HG02973 (cell line): ENCODE results near the gene CTPS2.
"Not testable (repeated sequence)": the region's sequence is repeated elsewhere in the genome, so short reads cannot be mapped to it uniquely, and the experiment has no call there.

Experiments used
- ATAC-seq: cut with Tn5 transposase; IDR thresholded peaks from one replicate; pipeline ENCODE4 v1.9.1; 2021; ENCODE audit warnings: moderate library complexity; ENCODE audit not compliant: unreplicated experiment

The CTPS2 gene

DNA sequence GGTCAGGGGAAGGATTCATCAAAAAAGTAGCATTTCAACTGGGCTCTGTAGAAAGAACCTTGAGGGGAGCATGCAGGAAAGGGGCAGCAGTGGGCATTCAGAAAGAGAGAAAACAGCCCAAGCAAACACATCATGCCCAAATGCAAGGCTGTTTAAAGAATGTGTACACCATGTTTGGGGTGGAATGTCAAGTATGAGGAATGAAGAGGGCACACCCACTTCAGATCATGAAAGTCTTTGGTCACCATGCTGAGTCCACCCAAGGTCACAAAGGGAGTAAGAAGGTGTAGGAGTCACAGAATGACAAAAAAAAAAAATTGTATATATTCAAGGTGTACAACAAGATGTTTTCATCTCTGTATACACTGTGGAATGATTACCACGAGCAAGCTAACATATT lies 53.1 kb downstream of the CTPS2 start:
- ATAC-seq, result no peak

DNA sequence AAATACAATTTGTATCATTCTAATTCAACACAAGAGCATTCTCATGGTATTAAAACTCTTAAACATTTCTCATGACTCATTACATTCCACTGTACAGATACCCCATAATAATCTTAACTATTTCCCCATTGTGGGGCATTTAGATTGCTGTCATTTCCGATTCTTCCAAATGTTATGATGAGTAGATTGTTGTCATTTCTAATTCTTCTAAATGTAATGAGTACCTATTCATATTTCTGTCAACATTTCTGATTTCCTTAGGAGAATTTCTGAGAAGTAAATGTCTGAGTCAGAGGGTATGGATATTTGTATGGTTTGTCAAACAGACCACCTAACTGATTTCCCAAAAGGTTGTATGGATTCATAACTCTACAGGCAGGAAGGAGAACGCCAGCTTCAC lies 54.2 kb downstream of the CTPS2 start:
- ATAC-seq, result no peak

DNA sequence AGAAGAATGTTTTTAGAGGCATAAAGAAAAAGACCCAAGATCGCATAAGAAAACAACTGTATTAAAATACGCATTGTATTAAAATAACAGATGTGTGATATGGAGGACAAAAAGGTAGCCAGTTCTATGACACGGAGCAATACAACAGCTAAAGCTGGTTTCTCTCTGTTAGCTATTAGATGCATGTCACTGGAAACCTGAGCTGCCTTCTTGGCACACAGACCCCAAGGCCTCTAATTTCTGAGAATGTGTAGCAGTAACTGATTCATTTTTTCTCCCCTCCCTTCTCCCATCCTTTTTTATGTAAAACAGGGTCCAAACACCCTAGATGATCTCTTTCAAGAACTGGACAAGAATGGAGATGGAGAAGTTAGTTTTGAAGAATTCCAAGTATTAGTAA lies 58.4 kb downstream of the CTPS2 start:
- no peak for ATAC-seq

DNA sequence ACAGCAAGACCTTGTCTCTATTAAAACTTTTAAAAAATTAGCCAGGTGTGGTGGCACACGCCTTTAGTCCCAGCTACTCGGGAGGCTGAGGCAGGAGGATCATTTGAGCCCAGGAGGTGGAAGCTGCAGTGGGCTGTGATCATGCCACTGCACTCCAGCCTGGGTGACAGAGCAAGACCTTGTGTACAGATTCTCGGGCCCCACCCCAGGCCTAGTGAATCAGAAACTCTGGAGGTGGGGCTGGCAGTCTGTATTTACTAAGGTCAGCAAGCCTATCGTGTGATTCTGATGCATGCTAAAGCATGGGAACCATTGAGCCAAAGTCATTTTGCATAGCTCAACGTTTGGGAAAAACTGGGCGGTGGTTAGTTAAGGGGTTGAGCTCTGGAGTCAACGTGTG lies 59.0 kb downstream of the CTPS2 start:
- no peak for ATAC-seq

DNA sequence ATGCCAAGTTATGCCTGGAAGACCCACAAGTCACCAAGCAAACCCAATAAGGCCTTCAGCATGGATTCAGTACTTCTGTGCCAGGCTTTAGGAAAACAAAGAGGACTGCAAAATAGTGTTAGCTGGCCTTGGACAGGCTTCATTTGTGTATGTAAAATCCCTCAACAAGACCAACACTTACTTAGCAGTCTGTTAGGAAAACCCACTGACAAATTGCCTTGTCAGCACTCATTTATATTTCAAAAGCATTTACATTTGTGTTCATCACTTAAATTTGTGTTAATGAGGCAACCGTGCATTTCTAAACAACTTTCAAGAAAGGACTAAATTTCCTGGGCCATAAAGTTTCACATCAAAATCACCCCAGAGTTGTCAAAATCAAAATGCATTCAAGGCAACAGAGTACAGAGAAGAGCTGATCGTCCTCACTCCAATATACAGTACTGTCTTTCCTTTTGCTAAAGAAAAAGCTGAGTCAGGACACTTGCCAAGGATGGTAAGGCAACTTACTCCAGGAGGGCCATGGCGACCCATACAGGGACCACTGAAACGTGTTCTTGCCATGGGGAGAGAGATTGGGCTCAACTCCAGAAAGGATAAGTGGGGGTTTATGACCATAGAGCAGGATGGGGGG lies 61.0 kb downstream of the CTPS2 start:
- ATAC-seq, result no peak

DNA sequence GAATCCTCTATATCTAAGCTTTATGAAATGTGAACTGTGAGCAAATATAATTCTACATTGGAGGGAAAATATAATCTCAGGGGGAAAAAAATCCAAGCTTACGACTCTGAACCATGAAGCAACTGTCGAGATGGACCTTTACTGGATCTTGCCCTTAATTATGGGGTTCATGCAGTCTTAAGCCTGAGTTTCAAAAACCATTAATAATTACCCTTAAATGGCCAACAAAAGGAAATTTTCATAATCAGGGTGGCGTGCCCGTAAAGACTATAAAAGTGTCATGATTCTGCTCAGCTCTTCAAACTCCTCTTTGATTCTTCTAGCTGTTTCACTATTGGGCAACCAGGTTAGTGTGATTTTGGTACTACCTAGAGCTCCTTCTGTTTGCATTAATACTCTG lies 62.6 kb downstream of the CTPS2 start, which contains the start of gene S100G:
S100G (plus strand) TSS at position 301 of the 400 bp plus-strand sequence. CDS start 849 bp downstream, outside the sequence.
- ATAC-seq, result no peak

DNA sequence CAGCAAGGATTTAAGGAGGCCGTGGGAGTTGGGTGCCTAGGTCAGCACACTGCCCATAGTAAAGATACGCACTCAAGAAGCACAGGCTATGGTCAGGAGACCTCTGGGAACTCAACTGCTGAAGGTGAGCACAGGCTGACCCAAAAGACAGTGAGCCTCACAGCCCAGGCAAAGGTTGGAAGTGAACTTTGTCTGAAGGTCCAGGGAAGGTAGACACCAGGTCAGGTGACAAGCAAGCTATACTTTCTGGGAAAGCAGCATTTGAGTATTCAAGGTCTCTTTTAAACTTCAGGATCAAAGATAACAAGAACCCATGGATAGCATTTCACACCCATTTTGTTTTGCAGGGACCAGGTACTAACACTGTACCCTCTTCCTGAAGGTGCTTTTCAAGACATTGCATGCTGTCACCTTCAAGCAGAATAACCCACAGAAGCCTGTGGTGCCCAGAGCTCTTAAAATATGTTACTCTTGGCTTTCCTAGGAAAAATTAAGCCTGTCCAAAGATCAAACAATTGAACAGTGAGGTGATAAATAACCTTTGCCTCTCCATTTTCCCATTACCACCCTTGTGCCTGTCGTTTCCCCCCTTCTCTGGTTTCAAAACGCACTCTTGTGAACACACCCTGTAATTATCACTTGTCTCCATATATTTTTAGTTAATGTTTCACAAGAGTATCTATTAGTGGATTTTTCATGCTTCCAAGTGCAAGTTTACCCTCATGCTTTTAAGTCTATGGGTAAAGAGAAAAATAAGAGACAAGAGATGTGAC lies 65.9 kb downstream of the CTPS2 start:
- no peak for ATAC-seq

DNA sequence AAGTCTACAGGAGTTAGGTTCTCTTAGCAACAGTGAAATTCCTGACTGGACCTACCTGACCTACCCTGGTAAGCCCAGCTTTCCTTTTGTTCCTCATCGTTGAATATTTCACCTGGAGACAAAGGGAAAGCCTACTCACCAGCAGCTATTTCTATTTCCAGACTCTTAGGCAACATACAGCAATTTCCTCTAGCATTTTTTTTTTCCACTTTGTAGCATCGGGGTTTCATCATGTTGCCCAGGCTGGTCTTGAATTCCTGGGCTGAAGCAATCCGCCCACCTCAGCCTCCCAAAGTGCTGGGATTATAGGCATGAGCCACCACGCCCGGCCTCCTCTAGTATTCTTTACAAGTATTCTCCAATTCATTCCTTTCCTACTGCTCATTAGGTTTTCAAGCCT lies 69.3 kb downstream of the CTPS2 start:
- ATAC-seq, result no peak

DNA sequence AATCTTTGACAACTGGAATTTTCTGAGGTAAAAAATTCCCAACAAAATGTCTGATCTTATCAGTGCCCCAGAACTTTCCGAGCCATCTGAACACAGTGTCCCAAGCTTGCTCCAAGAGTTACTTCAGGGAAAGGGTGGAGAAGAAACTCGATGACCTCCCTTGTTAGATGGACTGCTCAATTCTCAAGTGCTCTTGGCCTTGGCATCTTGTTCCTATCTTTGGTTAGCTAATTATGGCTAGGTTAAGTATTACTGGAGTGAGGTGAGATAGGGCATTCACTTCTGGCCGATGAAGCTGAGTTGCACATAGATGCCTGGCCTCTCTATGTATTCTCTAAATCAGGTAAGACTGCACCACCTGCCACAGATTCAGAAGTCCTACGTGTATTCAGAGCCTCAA lies 71.6 kb downstream of the CTPS2 start:
- no peak for ATAC-seq

DNA sequence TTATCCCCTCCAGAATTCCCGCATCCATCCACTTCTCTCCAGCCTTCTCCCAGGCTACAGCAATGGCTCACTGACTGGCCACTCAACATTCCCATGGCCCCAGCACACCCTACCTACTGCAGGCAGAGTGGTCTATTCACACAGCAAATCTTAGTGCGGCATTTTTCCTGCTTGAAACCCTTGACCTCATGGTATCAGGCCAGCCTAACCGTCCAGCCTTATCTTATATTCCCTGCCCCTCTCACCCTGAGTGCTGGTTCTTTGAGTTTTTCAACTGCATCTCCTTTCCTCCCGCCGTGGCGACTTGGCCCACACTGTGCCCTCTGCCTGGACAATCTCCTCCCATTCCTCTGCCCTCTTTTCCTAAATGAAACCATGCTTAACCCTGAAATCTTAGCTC lies 72.5 kb downstream of the CTPS2 start:
- no peak for ATAC-seq

DNA sequence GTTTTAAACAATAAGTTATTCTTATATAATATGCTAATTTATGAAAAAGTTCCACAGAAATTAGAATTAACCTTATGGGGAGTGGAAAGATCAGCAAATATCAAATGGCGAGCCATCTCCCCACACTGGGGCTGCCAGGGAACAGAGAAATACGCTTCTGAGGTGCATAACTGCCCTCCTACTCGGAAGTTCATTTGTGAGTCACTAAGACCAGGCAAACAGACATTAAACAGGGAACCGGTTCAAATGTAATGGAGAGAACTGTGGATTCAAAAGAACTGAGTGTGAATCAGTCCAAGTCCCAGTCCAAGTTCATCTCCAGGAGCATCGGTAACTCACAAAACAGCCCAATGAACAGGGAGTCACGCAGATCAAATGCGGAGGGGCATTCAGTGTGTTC lies 73.9 kb downstream of the CTPS2 start:
- no peak for ATAC-seq

DNA sequence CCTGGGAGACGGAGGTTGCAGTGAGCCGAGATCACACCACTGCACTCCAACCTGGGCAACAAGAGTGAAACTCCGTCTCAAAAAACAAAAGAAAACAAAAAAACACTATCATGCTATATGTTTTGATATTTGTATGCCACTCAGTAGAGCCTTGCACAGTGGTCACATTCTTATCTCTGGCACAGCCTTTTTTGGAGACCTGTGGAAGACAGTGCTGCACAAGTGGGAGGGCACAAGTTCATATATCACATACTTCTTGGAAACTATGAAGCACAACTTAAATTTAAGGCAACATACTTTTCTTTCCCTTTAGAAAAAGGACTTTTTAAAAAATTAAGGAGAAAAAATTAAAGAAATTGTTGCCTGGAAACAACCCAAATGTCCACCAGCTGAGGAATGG lies 76.9 kb downstream of the CTPS2 start:
- ATAC-seq, result no peak

DNA sequence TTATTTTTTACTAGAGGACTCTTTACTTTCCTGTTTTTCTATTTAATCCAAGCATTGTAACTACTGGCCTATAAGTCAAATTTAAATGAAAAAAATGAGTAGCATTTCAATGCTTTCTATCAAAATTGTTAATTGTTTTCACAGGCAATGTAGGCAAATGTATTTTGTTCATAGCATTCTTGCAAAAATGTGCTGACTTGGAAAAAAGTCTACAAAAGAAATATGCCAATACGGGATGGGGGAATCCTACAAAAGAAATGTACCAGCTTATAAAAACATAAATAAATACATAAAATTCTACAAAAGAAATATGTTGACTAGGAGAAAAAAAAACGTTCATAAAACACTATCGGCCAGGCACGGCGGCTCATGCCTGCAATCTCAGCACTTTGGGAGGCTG lies 77.4 kb downstream of the CTPS2 start:
- ATAC-seq, result no peak

DNA sequence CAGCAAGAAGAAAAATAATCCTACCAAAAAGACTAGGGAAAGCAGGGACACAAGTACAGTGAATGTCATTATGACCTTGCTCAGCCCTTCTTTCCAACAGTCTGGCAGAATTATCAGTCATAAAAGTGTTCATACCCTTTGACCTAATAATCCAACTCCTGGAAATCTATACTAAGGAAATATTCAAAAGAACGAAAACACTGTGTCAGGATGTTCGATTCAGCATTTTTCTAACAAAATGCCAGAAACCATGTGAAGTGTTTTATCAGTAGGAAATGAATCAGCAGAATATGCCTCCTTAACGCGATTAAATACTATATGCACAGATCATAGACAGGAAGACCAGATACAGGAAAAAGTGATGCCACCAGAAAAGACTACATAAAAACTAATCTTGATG lies 78.7 kb downstream of the CTPS2 start:
- no peak for ATAC-seq

DNA sequence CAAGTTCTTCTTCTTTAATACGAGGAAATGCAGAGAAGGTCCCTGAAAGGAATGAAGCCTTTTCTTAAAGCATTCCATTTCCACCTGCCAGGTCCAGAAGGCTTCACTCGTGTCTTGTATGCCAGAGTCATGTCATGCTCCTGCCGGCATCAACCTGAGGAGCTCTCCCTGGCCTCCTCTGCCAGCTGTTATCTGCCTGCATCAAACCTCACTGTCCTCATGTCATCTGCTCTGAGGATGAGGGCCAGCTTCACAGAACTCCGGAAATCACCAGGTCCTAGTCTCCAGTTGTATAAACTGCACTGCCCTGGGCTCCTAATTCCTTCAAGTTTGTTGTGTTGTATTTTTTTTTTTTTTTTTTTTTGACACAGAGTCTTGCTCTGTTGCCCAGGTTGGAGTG lies 82.6 kb downstream of the CTPS2 start:
- ATAC-seq, result no peak

DNA sequence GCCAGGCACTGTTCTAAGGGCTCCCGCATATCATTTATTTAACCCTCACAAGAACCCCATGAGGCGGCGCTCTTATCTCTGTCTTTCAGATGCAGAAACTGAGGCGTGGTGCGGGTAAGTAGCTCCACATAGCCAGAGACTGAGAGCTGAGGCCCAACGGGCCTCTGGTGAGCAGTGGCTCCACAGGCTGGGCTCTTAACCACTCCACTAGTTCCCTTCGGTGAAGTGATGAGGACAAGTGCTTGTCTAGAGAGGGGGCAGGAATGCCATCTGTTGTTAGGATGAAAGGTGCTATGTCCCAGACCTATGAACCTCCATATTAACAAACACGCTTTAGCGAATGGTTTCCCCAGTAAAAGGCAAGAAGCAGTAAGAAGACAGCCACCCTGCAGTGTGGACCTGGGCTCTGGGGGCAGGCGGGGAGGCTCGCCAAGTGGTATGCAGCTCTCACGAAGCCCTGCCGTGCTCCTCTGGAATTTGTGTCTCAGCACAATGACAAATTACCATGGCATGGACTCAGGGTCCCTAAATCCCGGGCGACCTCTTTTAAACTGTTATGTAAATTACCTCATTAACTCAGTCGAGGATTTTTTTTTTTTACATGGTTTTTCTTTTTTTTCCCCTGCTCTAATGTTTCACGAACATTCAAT lies 83.4 kb downstream of the CTPS2 start:
- ATAC-seq, result no peak

DNA sequence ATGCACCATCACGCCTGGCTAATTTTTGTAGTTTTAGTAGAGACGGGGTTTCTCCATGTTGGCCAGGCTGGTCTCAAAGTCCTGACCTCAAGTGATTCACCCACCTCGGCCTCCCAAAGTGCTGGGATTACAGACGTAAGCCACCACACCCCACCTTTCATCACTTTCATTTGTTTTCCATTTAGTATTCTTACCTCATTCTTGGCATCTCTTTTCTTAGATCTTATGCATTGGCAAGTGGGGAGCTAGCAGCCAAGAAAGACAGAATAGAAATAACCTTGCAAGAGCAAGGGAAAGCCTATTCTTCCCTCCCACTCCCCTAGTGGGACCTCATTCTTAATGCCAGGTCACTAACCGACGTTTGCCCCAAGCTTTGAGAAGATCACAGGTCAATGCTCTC lies 84.0 kb downstream of the CTPS2 start:
- not testable (repeated sequence) for ATAC-seq

DNA sequence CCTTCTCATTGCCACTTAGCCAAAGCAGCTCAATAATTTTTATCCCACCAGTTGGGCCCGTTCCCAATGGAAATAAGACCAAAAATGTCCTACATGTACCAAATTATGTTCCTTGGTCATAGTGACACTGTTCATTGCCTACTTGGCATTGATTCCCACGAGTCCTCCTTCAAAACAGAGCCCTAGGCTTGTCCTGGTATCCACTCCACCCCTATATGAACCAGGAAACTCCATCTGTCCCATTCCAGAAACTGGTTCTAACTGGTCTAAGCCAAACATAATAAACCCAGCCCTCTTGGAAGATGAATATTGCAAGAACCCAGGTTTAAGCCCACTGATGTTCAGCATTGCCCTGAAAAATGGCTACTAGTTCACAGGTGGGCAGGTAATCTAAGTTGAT lies 93.4 kb downstream of the CTPS2 start:
- ATAC-seq, result no peak

DNA sequence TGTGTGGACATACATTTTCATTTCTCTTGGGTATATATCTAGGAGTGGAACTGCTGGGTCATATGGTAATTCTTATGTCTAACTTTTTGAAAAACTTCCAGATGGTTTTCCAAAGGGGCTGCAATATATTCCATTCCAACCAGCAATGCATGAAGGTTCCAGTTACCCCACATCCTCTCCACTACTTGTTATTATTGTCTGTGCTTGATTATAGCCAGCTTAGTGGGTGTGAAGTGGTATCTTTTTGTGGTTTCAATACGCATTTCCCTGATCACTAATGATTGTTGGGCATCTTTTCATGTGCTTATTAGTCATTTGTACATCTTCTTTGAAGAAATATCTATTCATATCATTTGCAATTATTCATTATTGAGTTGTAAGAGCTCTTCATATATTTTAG lies 94.0 kb downstream of the CTPS2 start:
- ATAC-seq, result no peak

DNA sequence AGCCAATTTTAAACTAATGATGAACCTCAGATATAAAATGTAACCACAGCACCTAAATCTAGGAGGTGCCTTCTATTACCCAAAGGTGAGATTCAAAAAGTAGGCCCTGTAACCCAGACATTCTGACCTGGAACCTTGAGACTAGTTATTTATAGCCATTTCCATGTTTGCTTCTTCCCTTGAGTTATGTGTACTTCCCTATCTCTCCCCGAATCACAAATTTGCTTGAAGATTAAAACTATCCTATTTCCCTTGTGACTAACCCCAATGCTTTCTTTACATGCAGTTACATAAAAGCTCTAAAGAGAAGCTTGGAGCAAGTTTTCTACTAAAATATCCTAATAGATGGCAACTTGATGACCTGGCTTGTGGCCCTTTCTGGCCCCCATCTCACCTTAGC lies 95.1 kb downstream of the CTPS2 start:
- ATAC-seq, result no peak

DNA sequence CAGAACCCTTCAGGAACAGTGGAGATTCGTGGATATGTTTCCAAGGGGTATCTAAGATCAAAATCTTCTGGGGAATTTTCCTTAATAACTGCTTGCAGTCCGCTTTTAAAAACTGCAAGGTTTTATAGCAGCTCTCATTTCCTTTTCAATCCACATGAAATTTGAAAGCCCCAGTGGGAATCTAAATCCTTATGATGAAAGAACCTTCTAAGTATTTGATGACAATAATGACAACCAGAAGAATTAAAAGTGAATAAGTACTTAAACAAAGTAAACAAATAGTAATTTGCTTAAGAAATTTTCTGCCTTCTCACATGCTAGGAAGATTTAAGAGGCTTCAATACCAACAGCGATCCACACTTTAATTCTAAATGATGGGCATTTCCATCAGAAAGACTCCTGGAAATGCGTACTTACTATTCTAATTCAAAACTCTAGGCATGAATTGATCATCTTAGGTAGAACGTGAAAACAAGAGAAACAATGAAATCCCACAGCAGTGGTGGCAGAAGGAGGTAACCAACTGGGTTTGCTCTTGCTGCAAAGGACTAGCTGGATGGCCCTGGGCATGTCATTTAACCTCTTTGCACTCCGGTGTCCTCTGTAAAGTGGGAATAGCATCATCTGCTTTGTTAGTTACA lies 100.1 kb downstream of the CTPS2 start:
- ATAC-seq, result no peak

DNA sequence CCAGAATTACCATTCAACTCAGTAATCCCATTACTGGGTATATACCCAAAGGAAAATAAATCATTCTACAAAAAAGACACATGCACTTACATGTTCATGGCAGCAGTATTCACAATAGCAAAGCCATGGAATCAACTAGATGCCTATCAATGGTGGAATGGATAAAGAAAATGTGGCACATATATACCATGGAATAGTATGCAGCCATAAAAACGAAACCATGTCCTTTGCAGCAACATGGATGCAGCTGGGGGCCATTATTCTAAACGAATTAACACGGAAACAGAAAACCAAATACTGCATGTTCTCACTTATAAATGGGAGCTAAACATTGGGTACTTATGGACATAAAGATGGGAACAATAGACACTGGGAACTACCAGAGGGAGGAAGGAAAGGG lies 101.8 kb downstream of the CTPS2 start:
- not testable (repeated sequence) for ATAC-seq
